GM12801 (cell line): ENCODE results near the gene CDR2.

Experiments used
- CTCF ChIP-seq: IDR thresholded peaks from one replicate; pipeline ENCODE4 v1.5.1; 2011; ENCODE audit warnings: control low read depth; ENCODE audit not compliant: insufficient read length; ENCODE audit errors: extremely low read depth

The CDR2 gene

DNA sequence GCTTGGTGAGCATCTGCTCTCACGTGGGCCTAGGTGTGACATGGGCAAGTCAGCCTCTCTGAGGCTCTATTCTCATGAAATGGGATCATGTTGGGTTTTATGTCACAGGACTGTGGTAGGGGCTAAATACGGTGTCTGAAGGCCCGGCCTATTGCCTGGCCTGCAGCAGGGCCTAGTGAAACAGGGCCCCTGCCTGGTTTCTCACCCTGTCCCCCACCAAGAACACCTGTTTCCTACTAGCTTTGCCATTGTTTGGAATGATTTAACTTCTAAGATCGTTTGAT, 48.1 kb downstream of the CDR2 start:
- no peak for TF ChIP-seq CTCF

DNA sequence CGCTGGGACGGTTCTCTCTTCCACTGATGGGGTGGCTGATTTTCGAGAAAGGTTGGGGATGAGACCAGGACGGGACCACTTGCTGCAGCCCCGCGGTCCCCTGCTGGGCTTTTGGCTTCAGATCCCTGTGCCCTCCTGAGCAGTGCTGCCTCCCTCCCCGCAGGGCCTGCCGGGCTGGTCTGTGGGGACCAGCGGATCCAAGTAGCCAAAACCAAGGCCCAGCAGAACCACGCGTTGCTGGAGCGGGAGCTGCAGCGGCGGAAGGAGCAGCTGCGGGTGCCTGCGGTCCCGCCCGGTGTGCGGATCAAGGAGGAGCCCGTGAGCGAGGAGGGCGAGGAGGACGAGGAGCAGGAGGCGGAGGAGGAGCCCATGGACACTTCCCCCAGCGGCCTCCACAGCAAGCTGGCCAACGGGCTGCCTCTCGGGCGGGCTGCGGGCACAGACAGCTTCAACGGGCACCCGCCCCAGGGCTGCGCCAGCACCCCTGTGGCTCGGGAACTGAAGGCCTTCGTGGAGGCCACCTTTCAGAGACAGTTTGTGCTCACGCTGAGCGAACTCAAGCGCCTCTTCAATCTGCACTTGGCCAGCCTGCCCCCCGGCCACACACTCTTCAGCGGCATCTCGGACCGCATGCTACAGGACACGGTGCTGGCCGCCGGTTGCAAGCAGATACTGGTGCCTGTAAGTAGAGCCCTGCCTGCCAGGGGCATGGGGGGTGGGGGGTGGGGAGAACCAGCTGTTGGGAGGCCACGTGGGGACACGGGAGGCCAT, 48.6 kb downstream of the CDR2 start:
- no peak for TF ChIP-seq CTCF

GRCh38 chr16:22324787-22325597, 49.4 kb downstream of the CDR2 start:
- TF ChIP-seq CTCF: no peak

- no peak for TF ChIP-seq CTCF
Measured at GRCh38 chr16:22323959-22324786, 50.2 kb downstream of the CDR2 start.

DNA sequence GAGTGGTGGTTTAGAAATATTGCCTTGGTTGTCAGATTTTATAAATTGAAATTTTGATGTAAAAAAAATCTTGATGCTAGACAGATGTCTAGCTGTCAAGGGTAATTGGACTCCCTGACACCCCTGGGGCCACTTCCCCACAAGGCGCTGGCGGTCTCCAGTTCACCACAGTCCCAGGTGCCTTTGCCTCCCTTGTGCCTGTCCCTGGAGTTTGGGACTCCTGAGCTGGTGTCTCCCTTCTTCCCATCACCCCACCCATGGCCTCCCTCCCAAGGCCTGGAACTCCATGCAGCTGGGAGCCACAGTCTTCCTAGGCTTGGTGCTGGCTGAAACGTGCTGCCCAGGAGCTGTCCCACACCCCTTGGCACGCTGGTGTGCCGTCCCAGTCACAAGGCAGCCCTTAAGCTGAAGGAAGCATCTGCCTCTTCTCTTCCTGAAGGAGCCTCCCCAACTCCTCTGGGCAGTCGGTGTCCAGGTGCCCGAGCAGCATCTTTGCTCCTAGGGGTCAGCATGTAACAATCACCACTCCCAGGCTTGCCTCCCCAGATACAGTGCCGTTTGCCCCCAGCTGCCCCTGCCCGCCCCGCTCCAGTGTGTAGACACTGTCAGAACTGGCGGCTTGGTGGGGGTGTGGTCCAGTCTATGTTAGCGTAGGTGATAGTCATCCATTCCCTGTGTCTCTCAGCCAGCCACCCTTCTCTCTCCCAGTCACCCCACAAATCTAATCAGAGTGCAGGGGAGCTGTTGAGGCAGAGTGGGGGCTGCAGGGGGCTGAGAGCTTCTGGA, 51.1 kb downstream of the CDR2 start:
- TF ChIP-seq CTCF: no peak

GRCh38 chr16:22322741-22323140, 51.7 kb downstream of the CDR2 start:
- TF ChIP-seq CTCF: no peak
